ENCODE data around the gene AKAP11. TPM values are rescaled to one million over a fixed set of nuclear protein-coding genes. Genes with fewer than 3 reads are reported as not detected.
A peak's percentile ranks its signal among the peaks of the same experiment; 100 is the strongest.

The AKAP11 gene
- total and polyA plus RNA-seq, 2 of the 8 experiments (the other 6 are each of a cell fraction or from before 2014, with no cell fraction given), result 4.5 to 21.9 TPM

DNA sequence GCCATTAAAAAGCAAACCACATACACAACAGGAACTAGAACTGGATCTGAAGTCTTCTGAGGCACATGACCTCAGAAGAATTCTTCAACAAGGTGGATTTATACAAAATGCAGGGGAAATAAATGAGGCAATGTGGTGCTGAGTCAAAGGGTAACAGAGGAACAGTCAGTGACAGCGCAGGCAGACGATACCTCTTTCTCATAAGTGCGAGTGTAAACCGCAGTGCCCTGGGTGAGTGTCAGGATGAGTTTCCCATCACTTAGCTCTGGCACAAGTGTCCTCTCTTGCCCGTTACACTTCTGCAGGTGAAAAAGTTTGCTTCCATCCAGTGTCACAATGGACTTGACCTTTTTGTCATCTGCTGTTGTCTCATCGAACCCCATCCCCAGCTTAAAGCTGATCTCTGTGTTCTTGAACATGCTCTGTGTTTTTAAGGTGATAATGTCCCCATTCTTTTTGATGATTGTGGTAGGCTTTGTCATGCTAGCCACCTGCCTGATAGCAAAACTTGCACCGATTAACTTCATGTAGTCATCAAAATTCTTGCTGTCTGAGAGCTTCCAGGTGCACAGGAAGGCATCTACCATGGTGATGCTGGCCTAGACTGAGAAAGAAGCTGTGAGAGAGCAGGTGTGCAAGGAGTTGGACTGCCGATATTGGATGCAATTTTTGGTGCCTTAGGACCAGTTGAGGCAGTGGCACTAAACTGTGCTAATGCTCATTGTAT lies 97.3 kb downstream of the AKAP11 start:
- WGBS, 2 experiments (ENCODE audit: extremely low coverage in 1 of 2, insufficient coverage in 1 of 2, insufficient read length in 1 of 2, insufficient replicate concordance in 2 of 2, low coverage in 1 of 2, low lambda C conversion rate in 2 of 2, missing lambda C conversion rate in 1 of 2), result 93% methylated on average over 8 of the region's 8 CpGs; no CpG with 5 or more reads in 1 of the 2 experiments
- no peak overlapping the region for H3K9ac ChIP-seq (replicated peaks in 1 of 4; ENCODE audit: extremely low read depth in 1 of 4, low read depth in 3 of 4, low read length in 3 of 4)
- H2BK20ac ChIP-seq (ENCODE audit: low read length), result 0 out of 2 replicates have a peak overlapping the region, but pooled peaks have one; percentile 19
- H3K27ac ChIP-seq (ENCODE audit: low read depth, low read length), result no peak overlapping the region
- H4K8ac ChIP-seq (ENCODE audit: extremely low read depth, insufficient read depth, low read length), result no peak overlapping the region
- H2BK15ac ChIP-seq (ENCODE audit: low read length), result no peak overlapping the region
- H3K9me3 ChIP-seq (ENCODE audit: insufficient read depth in 2 of 2, low read depth in 1 of 2, low read length in 1 of 2), result no peaks in the 10 kb centered on the region
- no peaks in the 10 kb centered on the region for H4K20me1 ChIP-seq (replicated peaks in 1 of 2; ENCODE audit: control insufficient read depth in 1 of 2, insufficient read depth in 2 of 2, low read length in 2 of 2)
- POLR2A ChIA-PET (ENCODE audit: partially characterized antibody), result no interaction called here
- no peak overlapping the region for H3K4me2 ChIP-seq (ENCODE audit: insufficient read depth in 1 of 2, low read depth in 2 of 2, low read length in 2 of 2)
- H3K4me3 ChIP-seq (ENCODE audit: extremely low read depth in 1 of 4, insufficient read depth in 2 of 4, low read depth in 3 of 4, low read length in 4 of 4), result no peak overlapping the region
- no peak overlapping the region for H2AK5ac ChIP-seq (ENCODE audit: low read depth, low read length)
- H3K27me3 ChIP-seq (replicated peaks in 1 of 4; ENCODE audit: control insufficient read depth in 3 of 4, extremely low read depth in 1 of 4, insufficient read depth in 3 of 4, low read length in 3 of 4), result no peaks in the 10 kb centered on the region
- FAIRE-seq (no peak), DNase-seq (ENCODE audit: low read depth in 1 of 2, low spot score in 2 of 2) (no peak)
- no peak overlapping the region for H3K56ac ChIP-seq (replicated peaks; ENCODE audit: insufficient read length, low read depth, low read length)
- peak overlapping the region; percentile 58; the same call in 1 of the 2 replicates for H2AFZ ChIP-seq (ENCODE audit: low read length)
- H3K79me1 ChIP-seq (ENCODE audit: low read depth, low read length), result no peaks in the 10 kb centered on the region
- no peaks in the 10 kb centered on the region for H3K79me2 ChIP-seq (ENCODE audit: control insufficient read depth in 1 of 2, insufficient read depth in 2 of 2, low read length in 2 of 2)
- H3K14ac ChIP-seq (ENCODE audit: insufficient read length), result no peak overlapping the region
- no peak overlapping the region for H3K23ac ChIP-seq (ENCODE audit: insufficient read length)
- H3K23me2 ChIP-seq (ENCODE audit: low read depth, low read length), result no peaks in the 10 kb centered on the region; the same call in 1 of the 2 replicates
- no peak overlapping the region for H2BK5ac ChIP-seq (ENCODE audit: low read depth, low read length)
- H4K91ac ChIP-seq (replicated peaks; ENCODE audit: insufficient read length, low read length), result no peak overlapping the region
- H2BK12ac ChIP-seq (ENCODE audit: low read depth, low read length), result no peak overlapping the region
- no peak overlapping the region for H2BK120ac ChIP-seq (replicated peaks; ENCODE audit: low read depth, low read length)
- H3K36me3 ChIP-seq (ENCODE audit: control insufficient read depth in 2 of 4, insufficient read depth in 4 of 4, low read length in 3 of 4), result no peaks in the 10 kb centered on the region
- H4K5ac ChIP-seq (ENCODE audit: insufficient read length, low read depth, low read length), result no peak overlapping the region
- CTCF ChIA-PET (ENCODE audit: partially characterized antibody), result no interaction called here
- H3K18ac ChIP-seq (ENCODE audit: extremely low read depth, low read length), result no peak overlapping the region
- H3K4me1 ChIP-seq (replicated peaks in 1 of 4; ENCODE audit: control insufficient read depth in 3 of 4, insufficient read depth in 4 of 4, low read length in 3 of 4), result peaks cover 0 to 3% (median under 1%) of the 10 kb centered on the region in 4 experiments; a peak in 2 of 7 replicates
- H3K4ac ChIP-seq (replicated peaks; ENCODE audit: insufficient read length, low read depth, low read length), result no peak overlapping the region
- no peak for TF ChIP-seq BCL11A (IDR thresholded peaks at IDR 0.05; ENCODE audit: low read depth in 2 of 2, low read length in 2 of 2)
- TF ChIP-seq, protein P1, sequence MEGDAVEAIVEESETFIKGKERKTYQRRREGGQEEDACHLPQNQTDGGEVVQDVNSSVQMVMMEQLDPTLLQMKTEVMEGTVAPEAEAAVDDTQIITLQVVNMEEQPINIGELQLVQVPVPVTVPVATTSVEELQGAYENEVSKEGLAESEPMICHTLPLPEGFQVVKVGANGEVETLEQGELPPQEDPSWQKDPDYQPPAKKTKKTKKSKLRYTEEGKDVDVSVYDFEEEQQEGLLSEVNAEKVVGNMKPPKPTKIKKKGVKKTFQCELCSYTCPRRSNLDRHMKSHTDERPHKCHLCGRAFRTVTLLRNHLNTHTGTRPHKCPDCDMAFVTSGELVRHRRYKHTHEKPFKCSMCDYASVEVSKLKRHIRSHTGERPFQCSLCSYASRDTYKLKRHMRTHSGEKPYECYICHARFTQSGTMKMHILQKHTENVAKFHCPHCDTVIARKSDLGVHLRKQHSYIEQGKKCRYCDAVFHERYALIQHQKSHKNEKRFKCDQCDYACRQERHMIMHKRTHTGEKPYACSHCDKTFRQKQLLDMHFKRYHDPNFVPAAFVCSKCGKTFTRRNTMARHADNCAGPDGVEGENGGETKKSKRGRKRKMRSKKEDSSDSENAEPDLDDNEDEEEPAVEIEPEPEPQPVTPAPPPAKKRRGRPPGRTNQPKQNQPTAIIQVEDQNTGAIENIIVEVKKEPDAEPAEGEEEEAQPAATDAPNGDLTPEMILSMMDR (IDR thresholded peaks at IDR 0.05; ENCODE audit: control extremely low read depth in 1 of 3, insufficient read depth in 1 of 3, low read depth in 1 of 3, low read length in 3 of 3), result no peak
- no peak for TF ChIP-seq POLR2AphosphoS5 (IDR thresholded peaks at IDR 0.05; ENCODE audit: low read depth, low read length)
- TF ChIP-seq SIN3A (conservative IDR thresholded peaks at IDR 0.05 in 1 of 2, IDR thresholded peaks at IDR 0.05 in 1 of 2; ENCODE audit: low read depth in 1 of 2, low read length in 2 of 2), result no peak
- TF ChIP-seq TCF12 (IDR thresholded peaks at IDR 0.05; ENCODE audit: low read depth, low read length), result no peak
- no peak for TF ChIP-seq CHD2 (IDR thresholded peaks at IDR 0.05; ENCODE audit: low read length)
- TF ChIP-seq YY1 (IDR thresholded peaks at IDR 0.05; ENCODE audit: low read depth, low read length), result no peak
- TF ChIP-seq ZNF274 (IDR thresholded peaks at IDR 0.05; ENCODE audit: borderline replicate concordance, extremely low read depth, low read length), result no peak
- no peak for TF ChIP-seq CREB1 (IDR thresholded peaks at IDR 0.05)
- no peak for TF ChIP-seq CBX5 (IDR thresholded peaks at IDR 0.05; ENCODE audit: low read depth, low read length)
- no peak for TF ChIP-seq SIRT6 (IDR thresholded peaks at IDR 0.05; ENCODE audit: low read length)
